Muscle of back (tissue), 13 donors: Measurements from ENCODE around the gene MS4A10. TPM values are rescaled to one million over a fixed set of nuclear protein-coding genes. Genes with fewer than 3 reads are reported as not detected.
"Not testable (repeated sequence)": the region's sequence is repeated elsewhere in the genome, so short reads cannot be mapped to it uniquely, and the experiment has no call there.

Source experiments
- DNase-seq, 3 donors: peaks; one replicate each; pipeline versions ENCODE4 v3.0.0 to v3.0.0-alpha.2; 2013
- long read RNA-seq, 9 donors: transcript quantifications; one replicate each; lab custom pipeline, GENCODE V29; 2026
- polyA plus RNA-seq, 10 donors: library from polyadenylated mRNA; unstranded; fragments of 120-200 nt; gene quantifications; one replicate each; pipeline ENCODE4 v1.2.1, GENCODE V29; 2013; ENCODE audit not compliant: insufficient read length in 10 of 10

Gene MS4A10
- under 1 TPM in 1 of 10 donors, not detected in 9; 0.07 TPM for polyA plus RNA-seq
- long read RNA-seq, donor 1 = 0 reads
- long read RNA-seq, donor 2 = 0 reads
- long read RNA-seq, donor 3 = 0 reads
- long read RNA-seq, donor 4 = 0 reads
- long read RNA-seq, donor 5 = 0 reads
- long read RNA-seq, donor 6 = 0 reads
- long read RNA-seq, donor 7 = 0 reads
- long read RNA-seq, donor 8 = 0 reads
- long read RNA-seq, donor 9 = 0 reads

DNA sequence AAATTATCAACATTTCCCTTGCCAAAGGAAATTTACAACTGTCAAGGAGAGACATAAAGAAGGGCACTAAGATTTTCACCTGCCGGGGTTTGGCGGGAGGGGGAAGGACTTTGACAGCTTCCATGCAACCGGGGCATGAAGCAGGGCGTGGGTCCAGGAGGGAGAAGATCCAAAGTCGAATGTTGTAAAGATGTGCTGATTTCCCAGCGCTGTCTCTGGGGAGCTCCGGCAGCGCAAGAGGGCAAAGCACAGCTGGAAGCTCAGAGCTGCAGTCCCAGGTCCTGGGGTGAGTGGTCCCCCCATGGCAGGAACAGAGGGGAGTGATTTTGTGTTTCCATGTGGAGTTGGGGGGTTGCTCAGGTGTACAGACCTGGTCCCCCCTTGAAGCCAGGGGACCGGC lies at the start of gene MS4A10:
Gene MS4A10, plus strand, starts transcription at position 198 of the 400 bp plus-strand sequence. CDS start 5,003 bp downstream, outside the sequence.
- DNase-seq = no peak

DNA sequence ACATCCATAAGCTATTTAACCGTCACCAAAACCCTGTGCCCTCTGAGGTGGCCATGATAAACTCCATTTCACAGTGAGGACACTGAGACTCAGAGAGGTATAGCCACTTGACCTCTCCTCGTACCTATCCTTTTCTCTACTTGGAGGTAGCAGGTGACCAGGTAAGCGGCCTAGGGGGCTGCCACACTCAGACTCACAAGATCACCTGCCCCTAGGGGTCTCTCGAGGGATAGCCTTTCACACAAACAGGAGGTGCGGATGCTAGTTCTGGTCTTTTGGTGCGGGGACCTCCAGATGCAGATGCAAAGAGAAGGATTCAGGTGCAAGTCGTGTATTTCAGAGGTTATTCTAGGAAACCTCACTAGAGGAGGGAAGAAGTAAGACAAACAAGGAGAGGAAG lies 46.0 kb upstream of the MS4A10 start:
- DNase-seq = no peak

DNA sequence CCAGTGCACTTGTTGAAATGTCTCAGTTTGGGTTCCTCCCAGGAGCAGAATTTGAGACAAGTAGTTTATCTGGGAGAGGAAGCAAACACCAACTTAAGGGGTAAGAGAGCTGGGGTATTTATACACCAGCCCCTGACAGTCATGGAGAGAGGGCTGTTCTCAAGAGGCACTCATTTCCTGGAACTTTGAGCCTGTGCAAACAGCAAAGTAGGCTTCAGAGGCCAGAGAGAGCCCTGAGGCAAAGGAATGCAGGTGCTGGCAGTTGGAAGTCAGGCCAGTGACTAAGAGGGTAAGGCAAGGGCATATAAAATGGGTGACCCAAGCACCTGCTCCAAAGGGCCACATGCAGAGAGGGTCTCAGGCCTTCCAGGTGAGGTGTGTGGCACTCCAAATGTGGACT lies 44.6 kb upstream of the MS4A10 start:
- no peak for DNase-seq

DNA sequence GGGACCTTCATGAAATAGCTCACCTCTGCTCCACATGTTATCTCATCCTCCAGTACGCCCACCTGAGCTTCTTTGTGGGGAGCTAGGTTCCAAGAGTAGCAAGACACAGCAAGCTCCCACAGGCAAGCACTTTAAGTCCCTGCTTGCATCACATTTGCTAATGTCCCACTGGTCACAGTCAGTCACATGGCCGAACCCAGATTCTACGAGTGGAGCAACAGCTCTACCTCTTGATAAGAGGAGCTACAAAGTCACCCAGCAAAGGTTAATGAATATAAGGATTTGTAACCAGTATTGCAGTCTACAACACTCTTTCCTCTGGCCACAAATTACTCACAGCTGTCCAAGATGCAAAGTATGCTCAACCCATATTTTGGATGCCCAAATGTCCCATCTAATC lies 43.7 kb upstream of the MS4A10 start:
- no peak for DNase-seq

DNA sequence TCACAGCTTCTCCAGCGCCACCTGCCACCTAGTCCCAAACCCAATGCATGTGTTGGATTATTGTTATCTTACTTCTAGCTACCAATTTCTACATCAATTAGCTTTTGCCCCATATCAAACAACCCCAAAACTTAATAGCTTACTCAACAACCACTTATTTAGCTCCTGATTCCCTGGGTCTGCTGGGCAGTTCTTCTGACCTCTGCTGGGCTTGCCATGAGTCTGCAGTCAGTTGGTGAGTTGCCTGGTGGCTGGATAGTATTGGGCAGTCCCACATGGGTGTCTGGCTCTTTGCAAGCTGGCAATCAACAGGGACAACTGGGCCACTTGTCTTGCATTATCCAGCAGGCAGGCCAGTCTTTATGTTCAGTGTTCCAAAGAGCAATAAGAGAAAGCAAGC lies 42.1 kb upstream of the MS4A10 start:
- DNase-seq = no peak

DNA sequence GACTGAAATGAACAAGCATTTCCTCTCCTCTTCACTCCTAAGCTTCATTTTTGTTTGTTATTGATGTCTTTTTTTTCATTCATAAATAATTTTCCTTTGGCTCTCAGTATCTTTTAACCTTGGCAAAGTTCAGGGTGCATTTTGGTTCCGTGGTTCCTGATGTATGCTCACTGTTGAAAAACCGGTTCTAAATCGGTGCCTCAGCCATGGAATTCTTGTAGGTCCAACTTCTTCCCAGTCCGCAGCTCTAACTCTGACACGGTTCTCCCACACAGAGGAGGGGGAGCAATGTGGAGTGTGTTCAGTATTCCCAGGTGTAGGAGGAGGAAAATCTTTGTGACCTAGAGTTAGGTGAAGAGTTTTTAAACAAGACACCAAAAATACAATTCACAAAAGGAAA lies 41.0 kb upstream of the MS4A10 start:
- no peak for DNase-seq

DNA sequence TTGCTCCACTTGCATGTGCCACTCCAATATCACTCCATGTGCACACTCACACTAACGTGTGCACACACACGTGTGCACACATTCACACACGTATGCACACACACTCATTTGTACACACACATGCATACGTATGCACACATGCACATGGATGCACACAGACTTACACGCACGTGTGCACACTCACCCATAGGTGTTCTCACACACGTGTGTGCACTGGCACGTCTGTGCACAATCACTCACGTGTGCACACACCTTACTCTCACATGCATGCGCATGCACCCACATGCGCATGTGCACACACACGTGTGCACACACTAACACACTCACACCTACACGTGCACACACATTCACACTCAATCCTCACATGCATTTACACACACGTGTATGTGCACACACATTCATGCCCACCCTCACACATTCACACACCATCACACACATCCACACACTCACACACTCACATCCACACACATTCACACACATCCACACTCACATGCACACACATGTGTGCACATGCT lies 37.7 kb upstream of the MS4A10 start:
- no peak for DNase-seq

DNA sequence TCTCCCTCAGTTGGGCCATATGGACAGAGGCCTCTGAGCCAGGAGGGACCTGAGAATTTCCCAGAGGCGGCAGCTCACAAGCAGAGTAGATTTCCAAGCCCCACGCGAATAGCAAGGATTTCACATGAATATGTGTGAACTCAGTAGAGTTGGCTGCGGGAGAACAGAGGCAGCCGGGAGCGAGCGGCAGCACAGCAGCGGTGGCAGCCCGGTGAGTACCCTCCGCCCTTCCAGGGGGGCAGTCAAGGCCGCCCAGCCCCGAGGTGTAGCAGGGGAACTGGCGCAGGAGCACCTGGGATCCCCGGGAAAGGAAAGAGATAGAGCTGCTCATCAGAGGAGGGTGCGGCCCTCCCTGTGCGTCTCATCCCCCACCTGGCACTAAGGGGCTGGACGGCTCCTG lies 36.9 kb upstream of the MS4A10 start:
- no peak for DNase-seq

DNA sequence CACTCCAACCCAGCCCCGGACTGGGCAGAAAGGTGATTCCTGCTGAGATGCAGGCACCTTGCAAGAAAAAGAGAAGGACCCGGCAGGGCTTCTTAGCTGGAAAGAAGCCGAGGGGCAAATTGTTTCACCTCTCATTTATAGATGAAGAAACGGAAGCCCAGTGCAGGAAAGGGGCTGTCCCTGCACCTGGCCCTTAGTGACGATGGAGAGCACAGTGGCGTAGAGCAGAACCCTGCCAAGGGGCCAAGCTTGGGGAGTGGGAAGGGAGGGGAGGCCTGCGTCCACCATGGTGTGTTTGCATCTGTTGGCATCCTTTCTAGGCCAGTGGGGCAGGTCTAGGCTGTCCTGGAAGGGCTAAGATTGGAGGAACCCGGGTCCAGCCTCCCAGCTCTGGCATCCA lies 36.3 kb upstream of the MS4A10 start:
- DNase-seq = no peak

DNA sequence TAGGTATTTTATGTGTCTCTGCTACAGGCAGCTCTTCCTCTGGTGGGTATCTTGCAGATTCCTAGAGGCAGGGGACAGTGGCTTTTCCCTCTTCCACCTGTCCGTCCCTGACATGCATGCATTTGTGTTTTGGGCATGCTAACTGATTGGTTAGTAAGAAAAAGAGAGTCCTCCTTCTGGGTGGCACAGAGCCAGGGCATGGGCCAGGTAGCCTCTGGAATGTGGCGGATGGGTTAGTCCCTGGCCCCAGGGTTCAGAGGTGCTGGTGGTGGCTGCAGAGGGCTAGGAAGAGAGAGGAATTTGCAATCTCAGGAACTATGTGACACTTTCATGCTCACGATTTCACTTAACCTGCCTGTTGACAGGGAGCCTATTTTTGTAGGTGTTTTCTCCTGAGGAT lies 34.2 kb upstream of the MS4A10 start:
- no peak for DNase-seq

DNA sequence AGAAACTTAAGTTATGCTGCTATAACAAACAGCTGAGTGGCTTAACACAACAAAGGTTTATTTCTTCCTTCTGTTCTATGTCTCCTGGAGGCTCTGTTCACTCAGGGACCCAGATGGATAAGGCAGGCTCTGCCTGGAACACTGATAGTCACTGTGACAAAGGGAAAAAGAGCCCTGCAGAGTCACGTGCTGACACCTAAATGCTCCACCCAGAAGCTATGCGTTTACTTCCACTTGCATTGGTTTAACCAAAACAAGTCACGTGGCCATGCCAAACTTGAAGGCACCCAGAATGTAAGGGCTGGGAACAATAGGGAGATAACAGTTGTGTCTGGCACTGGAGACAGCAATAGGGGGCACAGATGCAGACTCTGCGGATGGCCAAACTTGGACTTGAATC lies 31.8 kb upstream of the MS4A10 start:
- no peak for DNase-seq

DNA sequence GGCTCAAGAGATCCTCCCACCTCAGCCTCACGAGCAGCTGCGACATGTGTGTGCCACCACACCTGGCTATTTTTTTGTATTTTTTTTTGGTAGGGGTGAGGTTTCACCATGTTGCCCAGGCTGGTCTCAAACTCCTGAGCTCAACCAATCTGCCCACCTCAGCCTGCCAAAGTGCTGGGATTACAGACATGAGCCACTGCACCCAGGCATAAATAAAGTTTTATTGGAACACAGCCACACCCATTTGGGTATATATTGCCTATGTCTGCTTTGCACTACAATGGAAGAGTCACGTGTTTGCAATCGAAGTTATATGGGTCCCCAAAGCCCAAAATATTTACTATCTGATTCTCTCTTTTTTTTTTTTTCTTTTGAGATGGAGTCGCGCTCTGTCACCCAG lies 30.2 kb upstream of the MS4A10 start:
- no peak for DNase-seq

DNA sequence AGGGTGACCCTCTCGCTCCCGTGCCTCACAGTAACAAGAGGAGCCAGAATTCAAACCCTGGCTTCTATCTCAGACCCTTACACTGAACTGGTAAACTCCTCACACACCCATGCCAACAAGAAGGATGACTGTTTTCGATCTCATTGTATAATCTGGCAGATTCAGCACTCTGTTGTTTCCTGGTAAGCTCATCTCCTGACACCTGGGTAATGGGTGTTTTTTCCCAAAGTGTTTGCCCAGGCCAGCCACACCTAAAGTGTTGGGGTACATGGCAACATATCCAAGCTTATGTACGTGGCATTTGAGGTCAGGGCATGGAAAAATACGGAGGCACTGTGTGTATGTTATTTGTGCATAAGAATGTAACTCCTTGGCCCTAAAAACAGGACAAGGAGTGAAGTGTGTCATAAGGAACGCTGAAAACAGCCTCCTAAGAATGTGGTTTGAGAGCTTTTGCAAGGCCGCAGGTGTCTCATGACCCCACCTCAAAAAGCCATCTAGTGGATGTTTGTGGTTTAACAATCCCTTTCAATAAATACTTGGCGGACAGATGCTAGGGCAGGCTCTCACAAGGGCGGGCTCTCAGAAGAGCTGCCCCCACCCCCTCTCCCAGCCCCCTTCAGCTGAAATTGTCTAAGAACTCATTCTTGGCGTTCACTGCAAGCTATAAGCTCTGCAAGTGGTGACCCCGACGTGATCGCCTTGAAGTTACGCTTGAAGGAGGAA lies 28.7 kb upstream of the MS4A10 start, which contains the start of gene MS4A15:
Gene MS4A15, plus strand, starts transcription at position 561 of the 726 bp plus-strand sequence. CDS start 6,867 bp downstream, outside the sequence.
- DNase-seq = no peak

DNA sequence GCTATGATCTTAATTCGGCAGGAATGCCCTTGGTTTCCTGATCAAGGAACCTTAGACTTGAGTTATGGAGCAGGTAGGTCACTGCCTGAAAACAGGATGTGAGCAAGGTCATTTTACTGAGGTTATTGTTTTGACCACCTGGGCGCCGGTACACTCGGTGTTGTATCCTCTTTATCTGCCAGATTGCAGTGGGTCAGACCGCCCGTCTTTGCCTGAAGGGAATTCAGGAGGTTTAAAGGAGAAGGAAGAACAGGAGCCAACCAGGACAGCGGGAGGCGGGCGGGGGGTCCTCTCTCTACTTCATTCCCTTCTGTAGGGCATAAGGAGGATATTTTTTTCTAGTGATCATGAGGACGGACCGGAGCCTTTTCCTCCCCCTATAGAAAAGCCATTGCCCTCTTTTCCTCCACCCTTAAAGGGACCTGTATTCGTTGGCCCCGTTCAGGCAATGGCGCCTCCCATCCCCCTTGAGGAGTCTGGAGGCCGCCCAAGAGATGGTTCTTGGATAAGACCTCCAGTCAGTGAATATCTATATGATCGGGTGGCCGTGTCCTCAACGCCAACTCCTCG lies 27.8 kb upstream of the MS4A10 start:
- DNase-seq = no peak

DNA sequence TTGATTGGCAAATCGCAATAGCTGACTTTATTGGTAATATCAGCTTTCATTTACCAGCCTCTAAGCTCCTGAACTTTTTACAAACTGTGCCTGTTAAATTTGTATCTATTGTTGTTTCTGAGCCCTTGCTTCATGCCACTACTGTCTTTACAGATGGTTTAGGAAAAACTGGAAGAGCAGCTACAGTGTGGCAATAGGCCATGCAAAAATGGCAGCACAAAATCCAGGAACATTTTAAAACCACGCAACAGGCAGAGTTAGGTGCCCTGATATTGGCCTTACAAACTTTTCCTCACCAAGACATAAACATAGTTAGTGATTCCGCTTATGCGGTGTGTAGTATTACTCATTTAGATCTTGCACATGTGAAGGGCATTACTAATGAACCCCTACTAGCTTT lies 26.5 kb upstream of the MS4A10 start:
- not testable (repeated sequence) for DNase-seq

DNA sequence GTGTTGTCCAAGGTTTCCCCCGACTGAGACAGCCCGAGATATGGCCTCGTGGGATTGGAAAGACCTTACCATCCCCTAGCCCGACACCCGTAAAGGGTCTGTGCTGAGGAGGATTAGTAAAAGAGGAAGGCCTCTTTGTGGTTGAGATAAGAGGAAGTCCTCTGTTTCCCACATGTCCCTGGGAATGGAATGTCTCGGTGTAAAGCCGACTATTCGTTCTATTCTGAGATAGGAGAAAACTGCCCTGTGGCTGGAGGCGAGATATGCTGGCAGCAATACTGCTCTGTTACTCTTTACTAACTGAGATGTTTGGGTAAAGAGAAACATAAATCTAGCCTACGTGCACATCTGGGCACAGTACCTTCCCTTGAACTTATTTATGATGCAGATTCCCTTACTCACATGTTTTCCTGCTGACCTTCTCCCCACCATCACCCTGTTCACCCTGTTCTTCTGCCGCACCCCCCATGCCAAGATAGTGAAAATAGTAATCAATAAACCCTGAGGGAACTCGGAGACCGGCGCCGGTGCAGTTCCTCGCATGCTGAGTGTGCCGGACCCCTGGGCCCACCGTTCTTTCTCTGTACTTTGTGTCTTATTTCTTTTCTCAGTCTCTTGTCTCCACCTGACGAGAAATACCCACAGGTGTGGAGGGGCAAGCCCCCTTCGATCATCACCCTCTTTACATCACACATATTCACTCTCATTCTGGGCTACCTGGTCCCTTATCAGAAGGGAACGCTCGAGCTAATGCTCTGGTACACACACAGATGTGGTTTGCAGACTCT lies 25.5 kb upstream of the MS4A10 start:
- not testable (repeated sequence) for DNase-seq

DNA sequence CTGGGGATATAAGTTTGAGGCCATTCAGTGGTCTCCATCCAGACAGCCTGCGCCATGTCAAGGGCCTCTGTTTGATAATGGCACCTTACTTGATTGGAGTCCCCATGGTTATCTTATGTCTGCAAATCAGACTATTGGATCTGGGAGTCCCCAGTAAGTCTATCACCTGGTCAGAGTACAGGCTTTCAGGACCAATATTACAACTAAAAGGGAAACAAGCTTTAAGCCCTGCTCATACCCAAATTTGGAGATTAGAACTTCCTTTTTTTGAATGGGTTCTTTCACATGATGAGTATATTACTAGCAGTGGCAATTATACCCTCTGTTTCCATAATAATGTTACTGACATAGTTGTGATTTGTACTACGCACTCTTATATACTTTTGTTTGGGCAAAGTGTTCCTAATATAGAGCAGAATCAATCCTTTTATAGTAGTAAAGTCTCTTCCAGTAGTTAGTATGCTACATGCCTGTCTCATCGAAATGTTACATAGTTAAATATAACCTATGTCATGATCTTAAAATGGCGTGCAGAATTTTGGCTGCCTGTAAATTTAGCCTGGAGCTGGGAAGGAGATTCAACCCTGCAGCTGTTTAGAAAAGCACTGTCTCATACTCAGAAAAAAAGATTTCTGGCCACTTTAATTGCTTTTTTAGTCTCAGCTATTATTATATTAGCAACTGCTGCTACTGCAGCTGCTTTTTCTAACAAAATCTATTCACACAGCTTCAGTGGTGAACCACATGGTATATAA lies 23.5 kb upstream of the MS4A10 start:
- DNase-seq = peak; percentile 27 to 70 (median 32)

DNA sequence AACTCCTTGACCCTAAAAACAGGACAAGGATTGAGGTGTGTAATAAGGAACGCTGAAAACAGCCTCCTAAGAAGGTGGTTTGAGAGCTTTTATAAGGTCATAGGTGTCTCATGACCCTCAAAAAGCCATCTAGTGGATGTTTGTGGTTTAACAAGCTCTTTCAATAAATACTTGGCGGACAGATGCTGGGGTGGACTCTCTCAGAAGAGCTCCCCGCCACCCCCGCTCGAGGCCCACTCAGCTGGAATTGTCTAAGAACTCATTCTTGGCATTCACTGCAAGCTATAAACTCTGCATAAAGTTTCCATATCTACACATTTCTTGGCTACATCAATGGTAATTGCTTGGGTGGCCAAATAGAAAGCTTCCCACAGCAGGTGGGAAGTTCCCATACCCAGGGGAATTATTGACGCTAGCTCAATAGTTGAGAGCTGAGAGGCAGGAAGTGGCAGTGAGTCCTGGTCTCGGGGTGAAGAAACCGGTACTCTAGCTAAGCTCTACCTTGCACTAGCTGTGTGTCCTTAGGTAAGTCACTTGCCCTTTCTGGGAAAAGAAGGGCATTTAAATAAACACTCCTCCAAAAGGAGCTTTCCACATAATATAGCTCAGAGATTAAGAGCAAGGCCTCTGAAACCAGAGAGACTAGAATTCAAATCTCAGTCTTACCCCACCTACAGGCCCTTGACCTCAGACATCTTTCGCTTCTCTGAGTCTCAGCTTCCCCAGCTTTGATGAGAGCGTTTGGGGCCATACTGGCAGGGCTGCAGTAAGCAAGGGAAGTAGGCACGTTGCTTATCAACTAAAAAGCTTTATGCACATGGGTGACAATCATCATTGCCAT lies 22.1 kb upstream of the MS4A10 start:
- peak; percentile 24 to 82 (median 47) for DNase-seq

DNA sequence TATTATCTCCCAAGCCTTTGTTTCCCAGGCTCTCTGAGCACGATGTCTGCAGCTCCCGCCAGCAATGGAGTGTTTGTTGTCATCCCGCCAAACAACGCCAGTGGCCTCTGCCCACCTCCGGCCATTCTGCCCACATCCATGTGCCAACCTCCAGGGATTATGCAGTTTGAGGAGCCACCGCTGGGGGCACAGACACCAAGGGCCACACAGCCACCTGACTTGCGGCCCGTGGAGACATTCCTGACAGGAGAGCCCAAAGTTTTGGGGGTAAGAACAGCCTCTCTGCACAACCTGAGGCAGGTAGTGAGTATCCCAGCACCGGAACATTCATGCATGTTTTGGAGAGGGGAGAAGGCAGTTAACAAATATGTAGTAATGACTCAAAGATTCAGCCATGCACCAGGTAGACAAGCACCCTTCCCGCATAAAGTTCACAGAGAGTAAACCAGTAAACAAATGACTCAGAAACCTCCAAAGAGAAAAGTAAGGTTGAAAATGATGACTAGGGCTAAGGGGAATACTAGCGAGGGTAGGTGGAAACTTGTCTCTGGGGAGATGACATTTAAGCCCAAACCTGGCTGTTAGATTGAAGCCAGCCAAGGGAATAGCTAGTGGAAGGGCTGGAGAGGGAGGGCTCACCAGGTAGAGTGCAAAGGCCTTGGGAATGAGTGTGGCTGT lies 21.3 kb upstream of the MS4A10 start:
- DNase-seq = no peak

DNA sequence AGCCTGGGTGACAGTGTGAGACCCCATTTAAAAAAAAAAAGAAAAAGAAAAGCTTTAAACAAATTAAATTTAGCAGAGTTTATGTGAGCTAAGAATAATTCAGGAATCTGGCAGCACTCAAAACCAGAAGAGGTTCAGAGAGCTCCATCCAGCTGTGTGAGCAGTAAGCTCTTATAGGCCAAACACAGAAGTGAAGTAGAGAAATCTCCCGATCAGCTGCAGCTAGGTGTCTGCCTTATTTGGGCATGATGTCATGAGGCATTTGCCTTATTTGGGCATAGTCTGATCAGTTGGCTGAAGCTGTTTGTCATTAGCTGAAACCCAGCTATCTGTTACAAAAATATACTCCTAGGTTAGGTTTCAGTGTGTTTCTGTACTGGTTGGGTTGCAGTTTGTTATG lies 20.3 kb upstream of the MS4A10 start:
- DNase-seq = no peak
